AG04450 (cell line): ENCODE results near the gene ARHGEF37. TPM values are rescaled to one million over a fixed set of nuclear protein-coding genes. Genes with fewer than 3 reads are reported as not detected.

Experiments
- CTCF ChIA-PET: fragments of 300-600, 350-600 bp; formaldehyde crosslinking; extraction: SDS; loops from one replicate; lab custom pipeline; 2022; ENCODE audit warnings: antibody characterized with exemption, inconsistent platforms; lab: Charles Lee
- POLR2A ChIA-PET: fragments of 350-600 bp; formaldehyde crosslinking; extraction: SDS; loops from one replicate; lab custom pipeline; 2021; ENCODE audit warnings: antibody characterized with exemption, inconsistent platforms; lab: Yijun Ruan, JAX
- DNase-seq: peaks from one replicate; pipeline ENCODE4 v3.0.0-alpha.2; 2011; ENCODE audit warnings: low read depth, low spot score
- H3K27ac ChIP-seq: one replicate; pipeline ENCODE4 v1.5.1; 2012; ENCODE audit warnings: low read depth, low read length, control low read depth
- H3K27me3 ChIP-seq: one replicate; pipeline ENCODE4 v1.6.0; 2012; ENCODE audit warnings: low read length; ENCODE audit not compliant: control insufficient read depth, insufficient read depth
- H3K4me3 ChIP-seq: 2 replicates; pipeline ENCODE4 v1.5.1; 2011; ENCODE audit warnings: mild to moderate bottlenecking, low read depth, low read length, control low read depth
- H3K9me3 ChIP-seq: 2 replicates; pipeline ENCODE4 v1.5.1; 2012; ENCODE audit warnings: low read length; ENCODE audit not compliant: control insufficient read depth, insufficient read depth
- polyA plus RNA-seq: library from polyadenylated mRNA; depleted of rRNA; stranded (reverse); fragments of >200 nt; gene quantifications from 2 replicates; pipeline ENCODE4 v1.2.3, GENCODE V29; 2011
- TF ChIP-seq, protein P1 (sequence below): IDR thresholded peaks from 2 replicates; pipeline ENCODE4 v1.5.1; 2011; ENCODE audit warnings: low read depth, low read length, control low read depth, inconsistent platforms

ARHGEF37 gene
- polyA plus RNA-seq, 1 experiment = 0.74 TPM

DNA sequence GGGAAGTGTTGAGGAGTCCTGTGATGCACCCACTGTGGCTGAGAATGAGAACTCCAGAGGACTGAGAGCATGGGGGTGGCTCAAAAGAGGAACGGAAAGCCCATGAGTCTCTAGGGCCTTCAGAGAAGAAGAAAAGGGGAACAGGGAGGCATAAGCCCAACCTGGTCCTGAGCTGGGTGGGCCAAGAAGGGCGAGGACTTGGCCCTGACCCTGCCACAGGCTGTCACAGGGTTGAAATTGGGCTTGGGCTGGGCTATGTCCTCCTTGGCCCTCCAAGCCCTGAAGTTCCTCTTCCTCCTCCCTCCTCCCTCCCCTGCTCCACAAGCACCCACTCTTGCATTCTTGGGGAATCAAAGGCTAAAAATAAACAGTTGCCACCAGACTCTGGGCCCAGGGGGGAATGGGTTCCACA is 99.5 kb downstream of the ARHGEF37 start:
- Histone ChIP-seq H3K27ac (no peak overlapping the region), H3K4me3 (no peak overlapping the region), H3K9me3 (no peaks in the 10 kb centered on the region), H3K27me3 (peaks cover 44% of the 10 kb centered on the region)
- CTCF ChIA-PET = interaction anchor here (3.2 kb wide), 1 partner anchor 13 kb away, joined by 13 read pairs; no protein-coding TSS in a partner anchor
- TF ChIP-seq, protein P1, sequence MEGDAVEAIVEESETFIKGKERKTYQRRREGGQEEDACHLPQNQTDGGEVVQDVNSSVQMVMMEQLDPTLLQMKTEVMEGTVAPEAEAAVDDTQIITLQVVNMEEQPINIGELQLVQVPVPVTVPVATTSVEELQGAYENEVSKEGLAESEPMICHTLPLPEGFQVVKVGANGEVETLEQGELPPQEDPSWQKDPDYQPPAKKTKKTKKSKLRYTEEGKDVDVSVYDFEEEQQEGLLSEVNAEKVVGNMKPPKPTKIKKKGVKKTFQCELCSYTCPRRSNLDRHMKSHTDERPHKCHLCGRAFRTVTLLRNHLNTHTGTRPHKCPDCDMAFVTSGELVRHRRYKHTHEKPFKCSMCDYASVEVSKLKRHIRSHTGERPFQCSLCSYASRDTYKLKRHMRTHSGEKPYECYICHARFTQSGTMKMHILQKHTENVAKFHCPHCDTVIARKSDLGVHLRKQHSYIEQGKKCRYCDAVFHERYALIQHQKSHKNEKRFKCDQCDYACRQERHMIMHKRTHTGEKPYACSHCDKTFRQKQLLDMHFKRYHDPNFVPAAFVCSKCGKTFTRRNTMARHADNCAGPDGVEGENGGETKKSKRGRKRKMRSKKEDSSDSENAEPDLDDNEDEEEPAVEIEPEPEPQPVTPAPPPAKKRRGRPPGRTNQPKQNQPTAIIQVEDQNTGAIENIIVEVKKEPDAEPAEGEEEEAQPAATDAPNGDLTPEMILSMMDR = no peak
- POLR2A ChIA-PET = no interaction called here
- DNase-seq = no peak

DNA sequence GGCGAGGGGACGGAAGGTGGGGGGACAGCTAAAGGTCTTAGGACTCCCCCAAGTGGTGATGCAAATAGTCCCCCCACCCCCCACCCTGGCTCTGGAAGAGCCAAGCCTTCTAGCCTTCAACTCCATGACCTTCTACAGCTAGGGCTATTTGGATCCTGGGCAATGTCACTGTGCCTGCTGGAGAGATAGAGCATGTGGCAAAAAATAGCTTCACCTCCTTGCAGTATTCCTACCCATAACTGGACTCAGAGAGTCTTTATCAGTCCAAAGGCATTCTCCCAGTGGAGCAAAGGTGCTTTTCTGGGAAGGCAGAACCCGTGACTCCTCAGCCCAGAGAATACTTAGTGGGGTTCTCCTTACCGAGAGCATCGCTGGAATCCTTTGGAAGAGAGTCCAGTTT is 100.0 kb downstream of the ARHGEF37 start:
- Histone ChIP-seq H3K9me3 (no peaks in the 10 kb centered on the region), H3K27me3 (peaks cover 40% of the 10 kb centered on the region), H3K27ac (no peak overlapping the region), H3K4me3 (no peak overlapping the region)
- DNase-seq = no peak
- TF ChIP-seq, protein P1 = no peak
- ChIA-PET POLR2A (no interaction called here), CTCF (no interaction called here)

DNA sequence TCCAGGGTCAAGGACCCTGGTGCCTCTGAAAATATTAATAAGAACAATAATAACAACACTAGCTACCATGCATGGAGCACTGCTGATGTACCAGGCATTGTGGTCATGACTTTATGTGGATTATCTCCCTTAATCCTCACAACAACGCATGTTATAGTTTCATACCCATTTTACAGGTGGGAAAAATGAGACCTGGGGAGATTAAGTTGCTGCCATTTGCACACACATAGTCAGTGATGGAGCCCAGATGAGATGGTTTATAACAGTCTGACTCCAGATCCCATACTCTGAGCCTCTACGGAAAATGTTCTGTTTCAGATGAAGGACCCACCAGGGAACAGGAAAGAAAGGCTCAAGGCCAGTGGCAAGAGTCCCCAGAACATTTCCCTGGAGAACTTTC is 100.6 kb downstream of the ARHGEF37 start:
- TF ChIP-seq, protein P1 = no peak
- CTCF ChIA-PET = interaction anchor here (0.7 kb wide), 1 partner anchor 15 kb away, joined by 3 read pairs; no protein-coding TSS in a partner anchor
- H3K27me3 ChIP-seq = peaks cover 45% of the 10 kb centered on the region
- DNase-seq = no peak
- H3K4me3 ChIP-seq = no peak overlapping the region
- H3K9me3 ChIP-seq = no peaks in the 10 kb centered on the region
- POLR2A ChIA-PET = no interaction called here
- no peak overlapping the region for H3K27ac ChIP-seq

DNA sequence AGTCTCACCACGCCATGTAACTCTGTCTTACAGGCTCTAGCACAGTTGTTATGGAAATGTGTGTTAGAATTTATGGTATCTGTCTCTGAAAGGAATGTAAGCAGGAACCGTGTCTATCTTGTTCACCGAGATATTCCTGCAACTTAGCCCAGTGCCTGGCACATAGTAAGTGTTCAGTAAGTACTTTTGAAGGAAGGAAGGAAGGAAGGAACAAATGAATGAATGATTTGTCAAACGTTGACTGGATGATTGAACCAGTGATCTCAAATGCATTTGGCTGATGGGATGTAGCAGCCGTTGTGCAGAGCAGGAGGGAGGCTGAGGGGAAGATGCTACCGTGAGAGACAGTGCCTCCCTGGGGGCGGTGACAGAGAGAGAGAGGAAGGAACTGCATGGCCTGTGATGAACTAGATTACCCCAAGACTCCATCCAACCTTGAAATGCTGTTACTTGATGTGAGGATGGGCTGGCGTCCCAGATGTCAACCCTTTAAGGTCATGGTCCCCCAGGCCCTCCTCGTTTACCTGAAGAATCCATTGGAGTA is 101.3 kb downstream of the ARHGEF37 start:
- peaks cover 46% of the 10 kb centered on the region for H3K27me3 ChIP-seq
- ChIA-PET POLR2A (no interaction called here), CTCF (interaction anchor here (0.7 to 3.6 kb wide), 2 partner anchors 15 kb away, joined by 3 to 21 read pairs; no protein-coding TSS in a partner anchor)
- no peaks in the 10 kb centered on the region for H3K9me3 ChIP-seq
- TF ChIP-seq, protein P1 = no peak
- H3K27ac ChIP-seq = no peak overlapping the region
- DNase-seq = no peak
- no peak overlapping the region for H3K4me3 ChIP-seq

DNA sequence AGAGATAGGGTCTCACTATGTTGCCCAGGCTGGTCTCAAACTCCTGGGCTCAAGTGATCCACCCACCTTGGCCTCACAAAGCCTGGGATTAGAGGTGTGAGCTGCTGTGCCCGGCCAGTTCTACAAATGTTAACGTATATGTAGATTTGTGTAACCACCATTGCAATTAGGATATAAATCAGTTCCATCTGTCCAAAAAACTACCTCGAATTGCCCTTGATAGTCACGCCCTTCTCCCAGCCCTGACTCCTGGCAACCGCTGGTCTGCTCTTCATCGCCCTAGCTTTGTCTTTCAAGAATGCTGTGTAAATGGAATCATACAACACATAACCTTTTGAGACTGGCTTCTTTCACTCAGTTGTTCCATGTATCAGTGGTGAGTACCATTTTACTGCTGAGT is 102.7 kb downstream of the ARHGEF37 start:
- ChIA-PET POLR2A (no interaction called here), CTCF (interaction anchor here (1.6 to 3.6 kb wide), 2 partner anchors 17 to 278 kb away, joined by 3 to 21 read pairs; no protein-coding TSS in a partner anchor)
- no peak overlapping the region for H3K4me3 ChIP-seq
- peaks cover 55% of the 10 kb centered on the region for H3K27me3 ChIP-seq
- TF ChIP-seq, protein P1 = no peak
- H3K9me3 ChIP-seq = no peaks in the 10 kb centered on the region
- H3K27ac ChIP-seq = no peak overlapping the region
- DNase-seq = no peak
